Measurements from ENCODE around the gene SHLD1. TPM values are rescaled to one million over a fixed set of nuclear protein-coding genes. Genes with fewer than 3 reads are reported as not detected.

SHLD1 gene
- total and polyA plus RNA-seq, 2 donors (not counting 3 experiments of a cell fraction or from before 2014, with no cell fraction given) = 4.7 to 6.3 TPM

GRCh38 chr20:5893052-5893451 lies 142.9 kb downstream of the SHLD1 start:
- POLR2A ChIA-PET = no interaction called here
- intact Hi-C loops (cut with micrococcal nuclease) = no loop called here
- BruUV-seq (replicated peaks) = no TSS peak

More at GRCh38 chr20:5893052-5893451, 142.9 kb downstream of the SHLD1 start:
- Histone ChIP-seq H2AFZ (ENCODE audit: low read depth, low read length) (no peak overlapping the region), H3K4me2 (ENCODE audit: insufficient read depth, low read length) (no peak overlapping the region), H3K79me2 (ENCODE audit: control insufficient read depth, insufficient read depth, low read length) (no peaks in the 10 kb centered on the region), H3K27ac (ENCODE audit: insufficient read depth, low read depth, low read length) (no peak overlapping the region), H3K9me3 (replicated peaks; ENCODE audit: control insufficient read depth, insufficient read depth, low read length) (no peaks in the 10 kb centered on the region), H3K9me1 (replicated peaks; ENCODE audit: control insufficient read depth, extremely low read depth, insufficient read depth, low read length) (no peaks in the 10 kb centered on the region), H3K9ac (replicated peaks; ENCODE audit: extremely low read depth, insufficient read depth, low read length) (no peak overlapping the region), H3K4me1 (ENCODE audit: control insufficient read depth, extremely low read depth, insufficient read depth, low read length) (no peaks in the 10 kb centered on the region), H3K27me3 (ENCODE audit: control insufficient read depth in 2 of 2, insufficient read depth in 2 of 2, low read length in 2 of 2) (peaks cover 4 to 26% of the 10 kb centered on the region in 2 experiments), H3K4me3 (replicated peaks in 1 of 3; ENCODE audit: insufficient read depth in 1 of 3, low read depth in 1 of 3, low read length in 3 of 3) (no peak overlapping the region), H4K20me1 (replicated peaks; ENCODE audit: control insufficient read depth, extremely low read depth, insufficient read depth, low read length) (no peaks in the 10 kb centered on the region), H3K36me3 (ENCODE audit: control insufficient read depth in 2 of 2, extremely low read depth in 1 of 2, insufficient read depth in 2 of 2, low read length in 2 of 2) (no peaks in the 10 kb centered on the region)
- dilution Hi-C loops (cut with MboI; ENCODE audit: extremely low pct_ligation_motif_present, low sequenced_read_pairs) = no loop called here
- no peak for FAIRE-seq
- DNase-seq (ENCODE audit: low read depth, low spot score) = no peak
- CTCF ChIA-PET = no interaction called here
- TF ChIP-seq FOS (IDR thresholded peaks at IDR 0.05; ENCODE audit: borderline replicate concordance, insufficient read depth, low read length) (no peak), GATA2 (IDR thresholded peaks at IDR 0.05; ENCODE audit: insufficient read depth, insufficient read length, low read depth, low read length) (no peak), POLR2A (IDR thresholded peaks at IDR 0.05; ENCODE audit: low read depth, low read length) (no peak), POLR2AphosphoS5 (IDR thresholded peaks at IDR 0.05; ENCODE audit: insufficient read depth, low read depth, low read length) (no peak), EZH2 (IDR thresholded peaks at IDR 0.05; ENCODE audit: borderline replicate concordance, low read depth, low read length, severe bottlenecking) (no peak), MAX (IDR thresholded peaks at IDR 0.05; ENCODE audit: insufficient read depth, insufficient read length) (no peak), MYC (IDR thresholded peaks at IDR 0.05; ENCODE audit: low read depth, low read length) (no peak), JUN (IDR thresholded peaks at IDR 0.05; ENCODE audit: borderline replicate concordance, insufficient read depth, insufficient read length, low read depth) (no peak)
- TF ChIP-seq, protein P1, sequence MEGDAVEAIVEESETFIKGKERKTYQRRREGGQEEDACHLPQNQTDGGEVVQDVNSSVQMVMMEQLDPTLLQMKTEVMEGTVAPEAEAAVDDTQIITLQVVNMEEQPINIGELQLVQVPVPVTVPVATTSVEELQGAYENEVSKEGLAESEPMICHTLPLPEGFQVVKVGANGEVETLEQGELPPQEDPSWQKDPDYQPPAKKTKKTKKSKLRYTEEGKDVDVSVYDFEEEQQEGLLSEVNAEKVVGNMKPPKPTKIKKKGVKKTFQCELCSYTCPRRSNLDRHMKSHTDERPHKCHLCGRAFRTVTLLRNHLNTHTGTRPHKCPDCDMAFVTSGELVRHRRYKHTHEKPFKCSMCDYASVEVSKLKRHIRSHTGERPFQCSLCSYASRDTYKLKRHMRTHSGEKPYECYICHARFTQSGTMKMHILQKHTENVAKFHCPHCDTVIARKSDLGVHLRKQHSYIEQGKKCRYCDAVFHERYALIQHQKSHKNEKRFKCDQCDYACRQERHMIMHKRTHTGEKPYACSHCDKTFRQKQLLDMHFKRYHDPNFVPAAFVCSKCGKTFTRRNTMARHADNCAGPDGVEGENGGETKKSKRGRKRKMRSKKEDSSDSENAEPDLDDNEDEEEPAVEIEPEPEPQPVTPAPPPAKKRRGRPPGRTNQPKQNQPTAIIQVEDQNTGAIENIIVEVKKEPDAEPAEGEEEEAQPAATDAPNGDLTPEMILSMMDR (IDR thresholded peaks at IDR 0.05; ENCODE audit: extremely low read depth in 1 of 2, insufficient read depth in 1 of 2, low read depth in 1 of 2, low read length in 2 of 2) = no peak
